Progenitor cell of endocrine pancreas (in vitro differentiated cells): ENCODE measurements around the gene RNASE8. TPM values are rescaled to one million over a fixed set of nuclear protein-coding genes. Genes with fewer than 3 reads are reported as not detected.
"Not testable (repeated sequence)": the region's sequence is repeated elsewhere in the genome, so short reads cannot be mapped to it uniquely, and the experiment has no call there.

Experiments used
- DNase-seq: peaks from one replicate; pipeline ENCODE4 v3.0.0; 2021; ENCODE audit warnings: low spot score; ENCODE audit not compliant: unreplicated experiment
- H3K27ac Mint-ChIP-seq: 2 replicates; pipeline ENCODE4 v1.8.0; 2021; ENCODE audit warnings: mild to moderate bottlenecking, moderate library complexity, mixed read lengths
- H3K27me3 Mint-ChIP-seq: 2 replicates; pipeline ENCODE4 v1.8.0; 2021; ENCODE audit warnings: mixed read lengths
- H3K36me3 Mint-ChIP-seq: 2 replicates; pipeline ENCODE4 v1.8.0; 2022; ENCODE audit warnings: mixed read lengths; ENCODE audit not compliant: insufficient read depth
- H3K4me1 Mint-ChIP-seq: 2 replicates; pipeline ENCODE4 v1.8.0; 2021; ENCODE audit warnings: low read depth, mixed read lengths
- H3K4me3 Mint-ChIP-seq: 2 replicates; pipeline ENCODE4 v1.8.0; 2021; ENCODE audit warnings: low read depth, mild to moderate bottlenecking, moderate library complexity, mixed read lengths
- H3K9me3 Mint-ChIP-seq: 2 replicates; pipeline ENCODE4 v1.8.0; 2021; ENCODE audit warnings: low read depth, mixed read lengths
- total RNA-seq: library from RNA; stranded (reverse); gene quantifications from 2 replicates; pipeline ENCODE4 v1.2.1, GENCODE V29; 2021
- TF ChIP-seq, protein P1 (sequence below): fragments of 200-600 bp; sonication (generic); IDR thresholded peaks from one replicate; pipeline ENCODE4 v1.5.0; 2021; ENCODE audit warnings: antibody characterized with exemption, mild to moderate bottlenecking; ENCODE audit not compliant: unreplicated experiment

RNASE8 gene
- total RNA-seq, 1 donor from 2014 or later, result not detected

DNA sequence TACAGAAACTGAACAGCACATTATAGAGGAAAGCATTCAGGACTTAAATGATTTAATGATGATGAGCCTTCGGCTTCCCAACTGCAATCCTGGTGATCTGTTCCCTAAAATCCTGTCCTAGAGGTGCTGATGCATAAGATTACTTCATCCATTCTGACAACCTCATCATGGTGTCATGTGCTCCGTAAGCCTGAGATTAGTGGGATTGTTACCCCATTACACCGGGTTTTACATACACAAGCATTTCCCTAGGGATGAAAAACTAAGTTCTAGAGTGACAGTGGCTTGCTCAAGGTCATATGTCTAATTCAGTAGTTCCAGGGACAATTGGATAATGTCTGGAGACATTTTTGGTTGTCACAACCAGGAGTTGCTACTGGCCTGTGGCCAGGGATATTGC lies 20.5 kb upstream of the RNASE8 start:
- Mint-ChIP-seq H3K27me3 (peaks cover 15% of the 10 kb centered on the region), H3K4me1 (peaks cover 20% of the 10 kb centered on the region), H3K27ac (no peak overlapping the region), H3K4me3 (no peak overlapping the region), H3K36me3 (no peaks in the 10 kb centered on the region), H3K9me3 (no peaks in the 10 kb centered on the region)
- TF ChIP-seq, protein P1, sequence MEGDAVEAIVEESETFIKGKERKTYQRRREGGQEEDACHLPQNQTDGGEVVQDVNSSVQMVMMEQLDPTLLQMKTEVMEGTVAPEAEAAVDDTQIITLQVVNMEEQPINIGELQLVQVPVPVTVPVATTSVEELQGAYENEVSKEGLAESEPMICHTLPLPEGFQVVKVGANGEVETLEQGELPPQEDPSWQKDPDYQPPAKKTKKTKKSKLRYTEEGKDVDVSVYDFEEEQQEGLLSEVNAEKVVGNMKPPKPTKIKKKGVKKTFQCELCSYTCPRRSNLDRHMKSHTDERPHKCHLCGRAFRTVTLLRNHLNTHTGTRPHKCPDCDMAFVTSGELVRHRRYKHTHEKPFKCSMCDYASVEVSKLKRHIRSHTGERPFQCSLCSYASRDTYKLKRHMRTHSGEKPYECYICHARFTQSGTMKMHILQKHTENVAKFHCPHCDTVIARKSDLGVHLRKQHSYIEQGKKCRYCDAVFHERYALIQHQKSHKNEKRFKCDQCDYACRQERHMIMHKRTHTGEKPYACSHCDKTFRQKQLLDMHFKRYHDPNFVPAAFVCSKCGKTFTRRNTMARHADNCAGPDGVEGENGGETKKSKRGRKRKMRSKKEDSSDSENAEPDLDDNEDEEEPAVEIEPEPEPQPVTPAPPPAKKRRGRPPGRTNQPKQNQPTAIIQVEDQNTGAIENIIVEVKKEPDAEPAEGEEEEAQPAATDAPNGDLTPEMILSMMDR, result no peak
- no peak for DNase-seq

DNA sequence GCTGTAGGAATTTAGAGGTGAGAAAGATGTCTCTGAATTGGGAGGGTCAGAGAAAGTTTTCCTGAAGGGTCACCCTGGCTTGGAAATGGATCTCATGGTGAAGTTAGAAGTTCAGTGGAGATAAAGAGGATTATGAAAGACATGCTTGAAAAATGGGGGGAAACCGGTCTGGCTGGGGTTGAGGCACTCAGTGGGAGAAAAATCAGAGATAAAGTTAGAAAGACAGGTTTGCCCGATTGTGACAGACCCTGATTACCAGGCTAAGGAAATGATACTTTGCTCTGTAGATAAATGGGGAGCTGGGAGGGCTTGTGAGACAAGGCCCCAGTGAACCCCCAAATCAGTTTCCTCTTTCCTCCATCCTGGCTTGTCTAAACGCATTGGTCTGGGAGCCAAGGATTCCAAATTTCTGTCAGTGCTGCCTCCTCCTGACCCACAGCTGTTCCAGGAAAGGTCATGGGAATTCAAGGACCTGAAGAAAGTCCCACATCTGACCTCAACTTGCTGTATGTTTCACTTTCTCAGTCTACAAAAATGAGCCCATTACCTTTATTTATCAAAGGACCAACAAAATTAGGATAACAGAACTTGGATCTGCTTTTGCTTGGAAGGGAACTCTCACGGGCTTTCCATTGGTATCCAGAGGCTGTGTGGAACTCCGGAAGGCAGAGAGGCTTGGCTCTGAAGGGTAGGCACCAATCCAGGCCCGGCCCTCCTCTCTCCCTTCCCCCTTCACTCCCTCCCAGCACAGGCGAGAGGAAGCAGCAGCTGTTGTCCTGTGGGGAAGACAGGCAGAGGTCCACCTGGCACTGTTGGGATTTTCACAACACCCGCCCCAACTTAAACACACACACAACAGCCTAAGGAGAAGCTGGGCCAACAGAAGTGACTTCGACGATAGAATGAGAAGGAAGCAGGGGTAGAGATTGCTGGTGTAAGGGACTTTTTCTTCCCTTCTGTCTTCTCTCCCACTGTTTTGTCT lies 18.9 kb upstream of the RNASE8 start:
- no peak for DNase-seq

DNA sequence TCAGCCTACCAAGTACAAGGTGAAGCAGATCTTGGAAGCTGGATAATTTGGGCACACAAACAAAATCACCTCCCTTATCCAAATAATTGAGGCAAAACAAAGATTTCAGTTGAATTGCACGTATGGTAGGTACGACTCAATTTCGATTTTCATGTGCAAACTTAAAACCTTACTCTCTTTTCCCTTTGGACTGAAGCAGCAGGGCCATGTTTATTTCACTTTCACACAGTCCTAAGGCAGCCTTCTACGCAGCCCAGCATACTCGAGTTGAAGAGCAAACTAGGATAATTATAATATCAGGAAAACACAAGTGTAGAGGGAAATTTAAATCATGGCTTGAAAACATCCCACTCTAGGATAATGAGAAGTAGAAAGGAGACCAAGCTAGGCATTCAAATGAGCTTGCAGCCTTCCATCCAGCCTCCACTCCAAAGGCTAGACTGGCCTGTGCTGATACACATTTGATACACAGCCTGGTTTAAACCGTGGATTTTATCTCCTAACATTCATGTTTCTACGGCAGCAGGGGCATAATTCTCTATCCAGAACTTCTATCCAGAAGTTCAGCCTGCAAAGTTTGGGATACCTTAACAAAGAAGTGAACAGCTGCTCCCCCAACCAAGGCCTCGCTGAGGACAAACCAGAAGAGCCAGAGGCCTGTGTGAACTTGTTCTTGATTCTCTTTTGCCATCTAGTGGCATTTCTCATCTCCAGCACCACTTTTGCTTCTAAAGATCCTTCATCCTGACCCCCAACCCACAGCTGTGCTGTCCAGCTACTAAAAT lies 17.8 kb upstream of the RNASE8 start:
- H3K36me3 Mint-ChIP-seq, result no peaks in the 10 kb centered on the region
- TF ChIP-seq, protein P1, result peak; percentile 67
- no peak overlapping the region for H3K27ac Mint-ChIP-seq
- H3K27me3 Mint-ChIP-seq, result peaks cover 19% of the 10 kb centered on the region
- no peak for DNase-seq
- H3K4me1 Mint-ChIP-seq, result peaks cover 20% of the 10 kb centered on the region
- H3K9me3 Mint-ChIP-seq, result no peaks in the 10 kb centered on the region
- no peak overlapping the region for H3K4me3 Mint-ChIP-seq

More for the DNA sequence above, 18.9 kb upstream of the RNASE8 start:
- Mint-ChIP-seq H3K27ac (peak overlapping the region; percentile 18), H3K27me3 (peaks cover 14% of the 10 kb centered on the region), H3K36me3 (no peaks in the 10 kb centered on the region), H3K4me1 (peaks cover 20% of the 10 kb centered on the region), H3K4me3 (no peak overlapping the region), H3K9me3 (no peaks in the 10 kb centered on the region)
- TF ChIP-seq, protein P1, result no peak

DNA sequence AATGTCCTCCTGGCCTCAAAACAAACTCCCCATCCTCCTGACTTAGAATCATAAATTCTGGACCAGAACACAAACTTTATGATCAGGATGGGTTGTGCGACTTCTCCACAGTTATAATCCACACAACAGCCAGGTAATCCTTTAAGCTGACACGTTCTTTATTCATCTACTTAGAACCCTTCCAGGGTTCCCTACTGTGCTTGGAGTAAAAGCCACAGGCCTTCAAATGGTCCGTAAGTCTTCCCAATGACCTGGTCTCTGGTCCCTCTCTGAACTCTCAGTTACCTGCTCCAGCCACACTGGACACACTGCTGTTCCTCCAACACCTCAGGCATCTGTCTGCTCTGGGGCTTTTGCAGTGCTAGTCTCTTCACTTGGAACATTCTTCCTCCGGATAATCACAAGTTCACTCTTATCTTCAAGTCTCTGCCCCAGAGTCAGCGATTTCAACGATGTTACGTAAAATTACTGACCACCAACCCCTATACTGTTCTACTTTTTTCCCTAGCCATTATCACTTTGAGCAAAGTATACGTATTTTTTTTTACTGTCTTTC lies 17.2 kb upstream of the RNASE8 start:
- no peak for DNase-seq
- Mint-ChIP-seq H3K4me3 (no peak overlapping the region), H3K9me3 (no peaks in the 10 kb centered on the region), H3K27ac (no peak overlapping the region), H3K27me3 (peaks cover 20% of the 10 kb centered on the region), H3K36me3 (no peaks in the 10 kb centered on the region), H3K4me1 (peaks cover 20% of the 10 kb centered on the region)
- TF ChIP-seq, protein P1, result no peak

- peaks cover 20% of the 10 kb centered on the region for H3K27me3 Mint-ChIP-seq
- not testable (repeated sequence) for H3K36me3 Mint-ChIP-seq, H3K27ac Mint-ChIP-seq, DNase-seq, H3K9me3 Mint-ChIP-seq, H3K4me3 Mint-ChIP-seq
- H3K4me1 Mint-ChIP-seq, result peaks cover 20% of the 10 kb centered on the region
These were observed 16.7 kb upstream of the RNASE8 start for GRCh38 chr14:21040941-21041340.
